SU-DHL-6 (cell line): ENCODE data around the gene AKAP6.

Source experiments
- EZH2phosphoT487 ChIP-seq: fragments of 200-600 bp; sonication (generic), shearing (Covaris generic); conservative IDR thresholded peaks from 2 replicates; pipeline ENCODE4 v1.6.1; 2018; ENCODE audit warnings: mild to moderate bottlenecking, antibody characterized with exemption, low read length, moderate library complexity, mixed read lengths
- TF ChIP-seq, protein P1 (sequence below): fragments of 200-600 bp; sonication (generic); IDR thresholded peaks from one replicate; pipeline ENCODE4 v1.5.1; 2017; ENCODE audit warnings: antibody characterized with exemption, mild to moderate bottlenecking, low read length, moderate library complexity; ENCODE audit not compliant: insufficient read depth, poor library complexity, severe bottlenecking

DNA sequence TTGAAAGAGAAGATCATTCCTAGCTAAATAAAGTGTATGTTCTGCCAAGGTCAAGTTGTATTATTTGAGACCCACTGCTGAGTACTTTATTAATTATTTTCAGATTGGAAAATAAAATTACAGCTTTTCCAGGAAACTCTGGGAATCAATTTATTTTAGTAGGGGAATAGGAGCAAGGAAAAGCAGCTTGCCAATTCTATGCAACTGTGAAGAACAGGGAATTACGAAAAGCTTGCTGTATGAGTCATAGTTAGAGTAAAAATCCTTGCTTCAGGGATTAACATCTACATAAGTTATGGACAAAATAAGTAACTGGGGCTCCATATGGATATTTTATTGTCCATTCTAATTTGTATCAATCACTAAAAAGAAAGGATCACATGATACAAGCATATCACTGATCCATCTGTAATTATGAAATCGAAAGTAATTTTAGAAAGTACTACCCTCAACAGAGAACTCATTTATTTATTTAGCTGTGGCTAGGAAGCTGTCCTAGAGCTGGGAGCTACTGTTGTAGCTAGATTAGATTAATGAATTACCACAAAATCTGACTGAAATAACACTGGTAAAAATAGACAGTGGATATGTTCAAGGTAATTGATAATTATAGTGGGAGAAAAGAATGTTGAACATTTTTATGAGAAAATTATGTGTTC lies 306.1 kb downstream of the AKAP6 start:
- TF ChIP-seq, protein P1, sequence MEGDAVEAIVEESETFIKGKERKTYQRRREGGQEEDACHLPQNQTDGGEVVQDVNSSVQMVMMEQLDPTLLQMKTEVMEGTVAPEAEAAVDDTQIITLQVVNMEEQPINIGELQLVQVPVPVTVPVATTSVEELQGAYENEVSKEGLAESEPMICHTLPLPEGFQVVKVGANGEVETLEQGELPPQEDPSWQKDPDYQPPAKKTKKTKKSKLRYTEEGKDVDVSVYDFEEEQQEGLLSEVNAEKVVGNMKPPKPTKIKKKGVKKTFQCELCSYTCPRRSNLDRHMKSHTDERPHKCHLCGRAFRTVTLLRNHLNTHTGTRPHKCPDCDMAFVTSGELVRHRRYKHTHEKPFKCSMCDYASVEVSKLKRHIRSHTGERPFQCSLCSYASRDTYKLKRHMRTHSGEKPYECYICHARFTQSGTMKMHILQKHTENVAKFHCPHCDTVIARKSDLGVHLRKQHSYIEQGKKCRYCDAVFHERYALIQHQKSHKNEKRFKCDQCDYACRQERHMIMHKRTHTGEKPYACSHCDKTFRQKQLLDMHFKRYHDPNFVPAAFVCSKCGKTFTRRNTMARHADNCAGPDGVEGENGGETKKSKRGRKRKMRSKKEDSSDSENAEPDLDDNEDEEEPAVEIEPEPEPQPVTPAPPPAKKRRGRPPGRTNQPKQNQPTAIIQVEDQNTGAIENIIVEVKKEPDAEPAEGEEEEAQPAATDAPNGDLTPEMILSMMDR, result no peak
- no peak for TF ChIP-seq EZH2phosphoT487
